HG03175 (cell line): ENCODE measurements around the gene OR1D5.
"Not testable (repeated sequence)": the region's sequence is repeated elsewhere in the genome, so short reads cannot be mapped to it uniquely, and the experiment has no call there.

Experiments
- ATAC-seq: cut with Tn5 transposase; IDR thresholded peaks from one replicate; pipeline ENCODE4 v1.9.1; 2021; ENCODE audit warnings: mild to moderate bottlenecking, moderate library complexity; ENCODE audit not compliant: unreplicated experiment

Gene OR1D5, protein sequence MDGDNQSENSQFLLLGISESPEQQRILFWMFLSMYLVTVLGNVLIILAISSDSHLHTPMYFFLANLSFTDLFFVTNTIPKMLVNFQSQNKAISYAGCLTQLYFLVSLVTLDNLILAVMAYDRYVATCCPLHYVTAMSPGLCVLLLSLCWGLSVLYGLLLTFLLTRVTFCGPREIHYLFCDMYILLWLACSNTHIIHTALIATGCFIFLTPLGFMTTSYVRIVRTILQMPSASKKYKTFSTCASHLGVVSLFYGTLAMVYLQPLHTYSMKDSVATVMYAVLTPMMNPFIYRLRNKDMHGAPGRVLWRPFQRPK

DNA sequence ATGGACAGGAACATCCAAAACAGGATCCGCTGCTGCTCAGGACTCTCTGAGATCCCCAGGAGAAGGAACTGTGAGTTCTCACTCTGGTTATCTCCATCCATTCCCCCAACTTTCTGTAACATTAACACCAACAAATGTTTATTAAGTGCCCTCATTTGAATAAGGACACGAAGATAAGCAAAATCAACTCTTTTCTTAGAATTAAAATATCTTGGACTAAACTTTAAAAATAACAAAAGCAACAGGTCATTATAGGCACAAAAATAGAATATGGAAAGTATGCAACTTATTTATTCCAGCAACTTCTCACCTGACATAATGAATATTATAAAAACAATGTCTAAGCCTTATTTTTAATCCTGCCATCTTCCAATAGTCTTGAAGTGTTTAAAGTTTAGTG, at the start of gene OR1D5:
Gene OR1D5 (minus strand): TSS at position 101 of the 400 bp plus-strand sequence. CDS start 0 bp downstream, at position 101.
- not testable (repeated sequence) for ATAC-seq

DNA sequence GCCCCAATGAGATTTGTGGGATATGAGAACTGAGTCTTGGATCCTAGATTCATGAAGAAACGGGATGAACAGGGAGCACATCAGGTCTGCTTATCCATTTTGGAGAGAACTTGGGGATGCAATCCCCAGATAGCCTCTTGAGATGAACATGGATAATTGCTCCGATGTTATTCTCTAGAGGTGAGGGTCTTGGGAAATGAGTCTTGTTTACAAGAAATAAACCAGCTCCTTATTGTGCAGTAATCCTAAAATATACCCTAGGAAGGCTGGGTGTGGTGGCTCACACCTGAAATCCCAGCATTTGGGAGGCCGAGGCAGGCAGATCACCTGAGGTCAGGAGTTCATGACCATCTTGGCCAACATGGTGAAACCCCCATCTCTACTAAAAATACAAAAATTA, 40.9 kb upstream of the OR1D5 start, which contains the start of gene OR1D2:
Gene OR1D2 (minus strand): TSS at position 101 of the 400 bp plus-strand sequence. CDS start 11,426 bp downstream, outside the sequence.
- ATAC-seq: no peak

DNA sequence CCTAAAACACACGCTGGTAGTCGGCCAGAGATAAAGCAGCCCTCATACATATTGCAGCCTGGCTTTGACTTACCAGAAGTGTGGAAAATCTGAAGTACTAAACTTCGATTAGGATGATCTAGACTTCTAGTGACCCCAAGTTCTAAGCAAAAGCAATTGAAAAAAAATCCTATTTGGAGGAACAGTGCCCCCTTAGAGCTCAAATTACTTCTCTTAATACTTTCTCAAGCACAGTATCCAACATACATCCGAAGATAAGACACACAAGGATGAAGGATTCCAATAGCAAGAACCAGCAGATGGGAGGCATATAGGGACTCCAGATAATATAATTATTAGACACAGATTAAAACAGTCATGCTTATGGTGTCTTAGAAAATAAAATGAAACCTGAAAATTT, 10.4 kb upstream of the OR1D5 start:
- not testable (repeated sequence) for ATAC-seq

DNA sequence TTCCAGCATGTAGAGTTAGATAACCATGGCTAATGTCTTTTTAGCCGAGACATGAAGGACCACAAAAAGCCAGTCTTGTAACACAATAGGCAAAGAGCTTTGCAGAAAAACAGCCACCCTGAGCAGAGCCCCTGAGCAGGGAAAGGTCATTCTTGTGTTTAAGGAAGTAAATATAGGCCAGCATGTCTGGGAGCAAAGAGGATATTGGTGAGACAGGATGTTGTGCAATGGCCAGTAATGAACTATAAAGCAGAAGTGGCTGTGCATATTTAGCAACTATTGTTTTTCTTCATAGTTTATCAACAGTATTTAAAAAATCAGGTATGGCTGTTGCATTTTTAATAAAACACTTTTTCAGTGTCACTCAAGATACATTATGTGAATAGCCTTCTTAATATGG, 1.8 kb upstream of the OR1D5 start:
- ATAC-seq: not testable (repeated sequence)

DNA sequence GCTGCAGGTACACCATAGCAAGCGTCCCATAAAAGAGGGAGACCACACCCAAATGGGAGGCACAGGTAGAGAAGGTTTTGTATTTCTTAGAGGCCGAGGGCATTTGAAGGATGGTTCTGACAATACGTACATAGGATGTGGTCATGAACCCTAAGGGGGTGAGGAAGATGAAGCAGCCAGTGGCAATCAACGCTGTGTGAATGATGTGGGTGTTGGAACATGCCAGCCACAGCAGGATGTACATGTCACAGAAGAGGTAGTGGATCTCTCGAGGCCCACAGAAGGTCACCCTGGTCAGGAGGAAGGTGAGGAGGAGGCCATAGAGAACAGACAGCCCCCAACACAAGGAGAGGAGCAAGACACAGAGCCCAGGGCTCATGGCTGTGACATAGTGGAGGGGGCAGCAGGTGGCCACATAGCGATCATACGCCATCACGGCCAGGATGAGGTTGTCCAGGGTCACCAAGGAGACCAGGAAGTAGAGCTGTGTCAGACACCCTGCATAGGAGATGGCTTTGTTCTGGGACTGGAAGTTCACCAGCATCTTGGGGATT, 506 bp downstream of the OR1D5 start:
- ATAC-seq: not testable (repeated sequence)

DNA sequence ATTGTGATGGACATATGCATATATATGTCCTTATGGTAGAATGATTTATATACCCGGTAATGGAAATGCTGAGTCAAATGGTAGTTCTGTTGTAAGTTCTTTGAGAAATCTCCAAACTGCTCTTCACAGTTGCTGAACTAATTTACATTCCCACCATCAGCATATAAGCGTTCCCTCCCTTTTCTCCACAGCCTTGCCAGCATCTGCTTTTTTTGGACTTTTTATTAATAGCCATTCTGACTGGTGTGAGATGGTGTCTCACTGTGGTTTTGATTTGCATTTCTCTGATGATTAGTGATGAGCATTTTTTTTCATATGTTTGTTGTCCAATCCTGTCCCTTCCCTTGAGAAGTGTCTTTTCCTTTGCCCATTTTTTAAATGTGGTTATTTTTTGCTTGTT, 8.5 kb downstream of the OR1D5 start:
- ATAC-seq: not testable (repeated sequence)

DNA sequence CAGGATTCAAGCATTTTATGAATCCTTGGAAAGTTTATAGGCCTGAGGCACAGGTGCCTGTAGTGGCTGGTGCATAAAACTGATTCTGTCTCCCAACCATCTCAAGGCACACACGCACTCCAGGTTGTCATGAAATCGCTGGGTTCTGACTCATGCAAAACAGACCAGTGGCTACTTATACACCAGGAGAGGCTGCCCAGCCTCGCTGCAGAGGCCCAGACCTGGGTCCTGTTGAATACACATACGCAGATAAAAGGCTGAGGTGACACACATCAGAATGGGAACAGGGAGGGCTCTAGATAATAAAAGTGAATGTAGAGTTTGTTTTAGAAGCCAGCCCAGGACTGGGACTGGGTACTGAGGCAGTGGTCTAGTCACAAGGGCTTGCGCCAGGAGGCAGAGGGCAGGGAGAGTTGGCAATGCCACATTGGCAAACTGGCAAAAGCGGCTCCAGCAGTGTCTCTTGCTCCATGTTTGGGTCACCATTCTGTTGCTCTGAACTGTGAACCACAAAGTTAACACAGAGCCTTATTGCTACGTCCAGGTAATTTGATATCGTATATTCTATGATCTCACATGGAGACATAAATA, 13.6 kb downstream of the OR1D5 start:
- ATAC-seq: no peak

DNA sequence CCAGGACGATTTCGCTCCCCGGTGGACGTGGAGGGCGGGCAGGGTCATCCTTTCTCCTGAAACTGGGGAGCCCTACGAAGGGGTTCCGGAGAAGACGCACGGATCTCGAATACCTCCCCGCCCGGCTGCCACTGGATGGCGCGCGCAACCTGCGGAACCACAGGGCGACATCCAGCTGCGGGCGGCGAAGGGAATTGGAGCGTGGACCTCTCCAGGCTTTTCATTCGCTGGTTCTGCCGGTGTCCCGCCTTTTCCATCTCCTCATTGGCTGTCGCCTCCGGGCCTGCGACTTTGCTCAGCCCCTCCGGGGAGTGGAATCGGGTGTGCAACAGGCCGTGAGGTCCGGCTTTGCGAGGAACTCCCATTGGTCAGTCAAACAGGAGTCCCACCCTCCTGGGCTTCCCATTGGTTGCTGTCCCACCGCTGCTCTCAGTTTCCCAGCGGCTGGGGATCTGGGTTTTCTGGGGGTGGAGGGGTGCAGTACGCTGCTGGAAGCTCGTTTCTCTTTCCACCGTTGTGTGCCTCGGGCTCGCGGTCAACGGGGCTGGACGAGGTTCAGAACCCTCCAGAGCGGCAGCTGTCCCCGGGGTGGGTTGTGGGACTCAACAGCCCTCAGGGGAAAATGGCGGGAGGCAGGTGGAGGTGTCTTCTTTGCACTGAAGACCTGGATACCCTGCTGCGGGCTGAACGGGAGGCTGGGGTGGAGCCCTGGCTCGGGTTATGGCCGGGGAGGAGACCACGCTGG, 14.5 kb downstream of the OR1D5 start:
- ATAC-seq: peak; percentile 95

GRCh38 chr17:3046753-3047152, 16.7 kb downstream of the OR1D5 start:
- ATAC-seq: no peak

DNA sequence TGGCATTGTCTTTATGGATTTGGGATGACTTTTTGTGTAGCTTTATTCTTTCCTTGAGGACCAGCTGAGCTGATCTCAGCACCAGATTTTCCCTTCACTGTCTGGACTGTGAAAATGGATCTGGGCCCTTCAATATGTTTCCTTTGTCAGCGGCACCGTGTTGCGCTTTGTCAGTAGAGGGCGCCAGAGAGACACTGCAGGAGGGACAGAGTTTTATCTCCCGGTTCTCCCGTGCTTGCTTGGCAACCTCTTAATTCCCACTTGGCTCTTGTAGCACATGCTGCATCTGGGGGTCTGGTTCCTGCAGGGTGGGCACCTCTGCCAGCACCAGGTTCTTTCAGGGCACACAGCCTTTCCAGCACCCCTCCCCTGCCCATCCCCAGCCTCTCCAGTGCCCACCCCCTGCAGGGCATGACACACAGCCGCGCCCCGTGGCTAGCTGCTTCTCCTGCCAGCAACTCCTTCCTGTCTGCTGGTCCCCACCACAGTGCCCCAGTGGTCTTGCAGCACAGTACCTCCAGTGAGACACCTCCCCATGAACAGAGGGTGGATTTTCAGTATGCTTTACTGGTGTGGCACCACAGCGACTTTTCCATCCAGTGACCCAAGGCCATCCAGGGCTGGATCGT, 19.6 kb downstream of the OR1D5 start:
- ATAC-seq: no peak

DNA sequence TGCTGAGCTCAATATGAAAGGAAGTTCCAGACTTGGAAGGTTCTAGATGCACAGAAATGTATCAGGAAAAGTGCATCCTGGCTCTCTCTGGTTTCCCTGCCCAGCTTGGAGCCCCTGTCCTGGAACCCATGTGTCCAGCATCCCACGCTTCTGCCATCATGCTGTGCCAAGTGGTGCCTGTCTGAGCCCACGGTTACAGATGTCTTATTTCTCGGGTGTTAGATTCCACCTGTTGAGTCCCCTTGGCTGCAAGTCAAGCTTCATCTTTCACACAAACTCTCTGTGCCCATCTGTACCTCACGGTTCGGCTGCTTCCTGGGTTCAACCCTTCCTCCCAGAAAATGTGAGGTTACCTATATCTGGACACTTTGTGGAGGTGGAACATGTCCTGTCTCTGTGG, 22.5 kb downstream of the OR1D5 start:
- ATAC-seq: no peak

GRCh38 chr17:3039736-3040135, 23.7 kb downstream of the OR1D5 start:
- no peak for ATAC-seq

GRCh38 chr17:3038941-3039340, 24.5 kb downstream of the OR1D5 start:
- no peak for ATAC-seq

DNA sequence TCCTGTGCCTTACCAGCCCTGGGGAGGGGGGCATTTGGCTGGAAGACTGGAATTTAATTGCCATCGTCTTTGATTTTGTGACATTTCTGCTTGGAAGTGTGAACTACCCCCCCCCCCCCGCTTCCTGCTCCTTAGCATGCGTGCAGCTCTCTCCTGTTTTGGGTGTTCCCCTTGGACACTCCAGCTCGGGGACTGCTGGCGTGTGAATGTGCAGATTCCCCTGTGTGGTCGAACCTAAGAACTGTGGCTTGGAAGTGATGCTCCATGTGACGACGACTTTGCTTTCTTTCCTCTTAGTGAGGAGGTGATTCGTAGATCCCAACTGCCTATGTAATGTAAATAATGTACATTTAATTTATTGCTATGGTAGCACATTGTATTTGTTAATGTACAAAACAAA, 26.1 kb downstream of the OR1D5 start:
- ATAC-seq: no peak

DNA sequence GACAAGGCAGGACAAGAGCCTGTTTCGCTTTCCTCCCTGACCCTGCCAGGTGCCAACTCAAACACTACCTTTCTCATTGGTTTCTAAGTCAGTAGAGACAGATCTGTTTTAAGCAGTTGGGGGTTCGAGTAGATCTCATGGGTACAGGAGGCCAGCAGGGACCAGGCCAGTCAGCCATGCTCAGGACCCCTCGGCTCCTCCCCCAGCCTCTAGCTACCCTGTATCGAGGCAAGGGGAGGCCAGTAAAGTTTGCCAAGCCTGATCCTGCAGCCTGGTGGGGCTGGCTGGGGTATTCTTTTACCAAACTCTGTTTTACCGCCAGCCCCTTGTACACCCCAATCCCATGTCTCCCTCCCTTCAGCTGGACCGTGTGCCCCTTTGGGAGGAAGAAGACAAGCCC, 26.6 kb downstream of the OR1D5 start:
- ATAC-seq: no peak

DNA sequence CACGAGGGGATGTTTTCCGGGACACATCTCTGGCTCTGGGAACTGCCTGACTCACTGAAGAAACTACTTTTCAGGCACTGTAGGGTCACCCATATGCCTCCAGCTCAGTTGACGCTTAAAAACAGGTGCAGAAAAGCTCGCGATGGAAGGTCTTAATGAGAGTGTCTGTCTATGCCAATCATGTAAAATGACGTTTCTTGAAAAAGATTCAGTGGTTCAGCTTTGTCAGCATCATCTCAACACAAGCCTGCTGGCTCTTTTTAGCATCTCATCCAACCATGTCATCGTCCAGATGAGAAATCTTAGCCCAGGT, 27.5 kb downstream of the OR1D5 start:
- ATAC-seq: no peak

- ATAC-seq: no peak
These were observed 28.0 kb downstream of the OR1D5 start for GRCh38 chr17:3035256-3035967.

DNA sequence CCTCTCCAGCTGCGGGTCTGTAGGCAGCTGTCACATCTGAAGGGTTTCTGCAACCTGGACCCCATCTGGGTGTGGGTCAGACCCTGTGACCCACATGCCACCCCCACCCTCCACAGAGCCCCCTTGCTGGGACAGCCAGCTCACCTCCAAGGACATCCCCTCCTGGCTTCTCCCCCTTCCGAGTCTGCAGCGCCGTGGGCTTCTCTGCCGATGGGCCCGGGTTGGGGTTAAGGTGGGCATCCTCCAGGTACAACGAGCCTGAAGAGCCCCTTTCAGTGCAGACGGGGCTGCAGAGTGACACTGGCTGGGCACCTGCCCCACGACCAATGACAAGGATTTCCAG, 28.9 kb downstream of the OR1D5 start:
- ATAC-seq: no peak

DNA sequence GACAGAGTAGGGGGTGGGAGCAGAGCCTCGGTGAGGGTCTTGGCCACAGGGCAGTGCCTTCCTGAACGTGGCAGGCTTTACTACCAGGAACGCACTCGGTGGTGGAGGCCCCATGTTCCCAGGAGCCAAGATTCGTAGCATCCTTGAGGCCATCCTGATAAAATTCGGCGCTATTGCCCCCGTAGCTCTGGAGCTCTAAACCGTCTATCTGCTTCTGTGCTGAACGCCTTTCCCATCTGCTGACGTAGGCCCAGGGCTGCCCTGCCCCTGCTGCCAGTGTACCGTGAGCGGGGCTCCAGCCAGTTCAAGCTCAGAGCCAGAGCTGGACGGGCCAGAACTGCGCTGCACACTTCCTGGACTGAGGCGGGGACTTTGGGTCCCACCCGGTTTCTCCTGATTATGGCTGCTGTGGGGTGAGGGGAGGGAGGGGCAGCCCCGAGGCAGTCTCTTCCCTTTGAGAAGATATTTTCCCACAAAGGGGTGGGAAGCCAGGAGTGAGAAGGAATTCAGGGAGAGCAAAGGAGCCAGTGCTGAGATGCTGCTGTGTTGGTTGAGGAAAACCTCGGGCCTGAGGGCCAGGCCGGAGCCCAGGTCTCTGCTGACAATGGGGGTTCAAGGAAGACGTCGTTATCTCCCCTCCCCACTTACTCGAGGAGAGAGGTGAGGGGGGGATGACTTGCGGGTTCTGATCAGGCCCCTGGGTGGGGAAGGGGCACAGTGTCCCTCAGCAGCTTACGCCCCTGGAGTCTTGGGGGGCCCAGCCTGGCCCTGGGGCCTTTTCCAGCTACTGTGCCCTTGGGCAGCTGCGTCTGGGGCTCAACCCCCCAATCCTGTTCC, 29.4 kb downstream of the OR1D5 start:
- no peak for ATAC-seq

DNA sequence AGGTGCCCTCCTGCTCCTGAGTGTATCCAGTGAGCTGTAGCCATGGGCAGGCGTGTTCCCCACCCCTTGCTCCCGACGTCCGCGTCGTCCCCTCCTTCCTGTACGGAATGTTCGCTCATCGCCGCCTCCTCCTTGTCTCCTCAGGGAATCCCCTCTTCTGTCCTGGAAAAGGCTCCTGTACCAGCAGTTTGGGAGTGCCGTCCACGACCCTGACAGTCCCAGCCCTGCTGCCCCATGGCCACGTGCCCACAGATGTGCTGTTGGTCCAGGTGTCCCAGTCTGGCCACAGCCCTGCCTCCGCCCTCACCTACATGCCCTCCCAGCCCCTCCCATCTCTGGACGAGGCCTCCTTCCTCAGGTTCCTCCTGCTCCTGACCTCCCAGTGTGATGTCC, 30.2 kb downstream of the OR1D5 start:
- no peak for ATAC-seq
